Neural progenitor cell (in vitro differentiated cells): ENCODE results near the gene EPS8L1. TPM values are rescaled to one million over a fixed set of nuclear protein-coding genes. Genes with fewer than 3 reads are reported as not detected.
"Not testable (repeated sequence)": the region's sequence is repeated elsewhere in the genome, so short reads cannot be mapped to it uniquely, and the experiment has no call there.

Experiments used
- DNase-seq: peaks from one replicate; pipeline ENCODE4 v3.0.0-alpha.2; 2016; ENCODE audit warnings: low spot score
- H2AFZ ChIP-seq: fragments of 200-600 bp; sonication (generic); replicated peaks from 2 replicates; pipeline ENCODE4 v1.6.1; 2016; ENCODE audit warnings: antibody characterized with exemption
- H3F3A ChIP-seq: fragments of 200-600 bp; sonication (generic); 2 replicates; pipeline ENCODE4 v1.6.1; 2016; ENCODE audit warnings: antibody characterized with exemption, low read depth
- H3K27ac ChIP-seq: fragments of 200-600 bp; sonication (generic); 2 replicates; pipeline ENCODE4 v1.5.1; 2016; ENCODE audit warnings: mild to moderate bottlenecking
- H3K27me3 ChIP-seq: fragments of 200-600 bp; sonication (generic); 2 replicates; pipeline ENCODE4 v1.6.1; 2016; ENCODE audit warnings: mild to moderate bottlenecking, moderate library complexity
- H3K36me3 ChIP-seq: fragments of 200-600 bp; sonication (generic); 2 replicates; pipeline ENCODE4 v1.5.1; 2016
- H3K4me1 ChIP-seq: fragments of 200-600 bp; sonication (generic); 2 replicates; pipeline ENCODE4 v1.6.1; 2016; ENCODE audit warnings: mixed run types
- H3K4me2 ChIP-seq: fragments of 200-600 bp; sonication (generic); 2 replicates; pipeline ENCODE4 v1.6.1; 2016
- H3K4me3 ChIP-seq: fragments of 200-600 bp; sonication (generic); 2 replicates; pipeline ENCODE4 v1.5.1; 2016
- H3K79me2 ChIP-seq: fragments of 200-600 bp; sonication (generic); 2 replicates; pipeline ENCODE4 v1.6.1; 2016; ENCODE audit warnings: low read depth
- H3K9ac ChIP-seq: fragments of 200-600 bp; sonication (generic); 2 replicates; pipeline ENCODE4 v1.6.1; 2016
- H3K9me3 ChIP-seq: fragments of 200-600 bp; sonication (generic); 2 replicates; pipeline ENCODE4 v1.5.1; 2016; ENCODE audit warnings: low read depth
- H4K20me1 ChIP-seq: fragments of 200-600 bp; sonication (generic); 2 replicates; pipeline ENCODE4 v1.6.1; 2016; ENCODE audit warnings: low read depth
- H3K27ac Mint-ChIP-seq: 3 replicates; pipeline ENCODE4 v1.8.0; 2021; ENCODE audit warnings: mixed read lengths
- H3K27me3 Mint-ChIP-seq: 2 replicates; pipeline ENCODE4 v1.8.0; 2022; ENCODE audit warnings: low read depth, mild to moderate bottlenecking, inconsistent platforms, moderate library complexity, mixed read lengths; ENCODE audit not compliant: insufficient read depth
- H3K36me3 Mint-ChIP-seq: 3 replicates; pipeline ENCODE4 v1.8.0; 2021; ENCODE audit warnings: mixed read lengths
- H3K4me1 Mint-ChIP-seq: 3 replicates; pipeline ENCODE4 v1.8.0; 2021; ENCODE audit warnings: mixed read lengths
- H3K4me3 Mint-ChIP-seq: 3 replicates; pipeline ENCODE4 v1.8.0; 2021; ENCODE audit warnings: mild to moderate bottlenecking, moderate library complexity, mixed read lengths
- H3K9me3 Mint-ChIP-seq: 3 replicates; pipeline ENCODE4 v1.8.0; 2020; ENCODE audit warnings: mixed read lengths
- CTCF ChIP-seq: fragments of 200-600 bp; sonication (generic); IDR thresholded peaks from 2 replicates; pipeline ENCODE4 v1.5.1; 2017; ENCODE audit warnings: antibody characterized with exemption, mild to moderate bottlenecking
- EZH2 ChIP-seq: fragments of 200-600 bp; sonication (generic); IDR thresholded peaks from 2 replicates; pipeline ENCODE4 v1.6.1; 2017; ENCODE audit warnings: antibody characterized with exemption, mild to moderate bottlenecking, moderate library complexity
- EZH2phosphoT487 ChIP-seq: fragments of 200-600 bp; sonication (generic); IDR thresholded peaks from 2 replicates; pipeline ENCODE4 v1.6.1; 2017; ENCODE audit warnings: antibody characterized with exemption
- total RNA-seq: library from RNA; depleted of rRNA; stranded (reverse); fragments of >200 nt; gene quantifications from 2 replicates; pipeline ENCODE4 v1.2.3, GENCODE V29; 2015; ENCODE audit warnings: low replicate concordance

Gene EPS8L1
- total RNA-seq, 1 donor from 2014 or later = 7.0 TPM

DNA sequence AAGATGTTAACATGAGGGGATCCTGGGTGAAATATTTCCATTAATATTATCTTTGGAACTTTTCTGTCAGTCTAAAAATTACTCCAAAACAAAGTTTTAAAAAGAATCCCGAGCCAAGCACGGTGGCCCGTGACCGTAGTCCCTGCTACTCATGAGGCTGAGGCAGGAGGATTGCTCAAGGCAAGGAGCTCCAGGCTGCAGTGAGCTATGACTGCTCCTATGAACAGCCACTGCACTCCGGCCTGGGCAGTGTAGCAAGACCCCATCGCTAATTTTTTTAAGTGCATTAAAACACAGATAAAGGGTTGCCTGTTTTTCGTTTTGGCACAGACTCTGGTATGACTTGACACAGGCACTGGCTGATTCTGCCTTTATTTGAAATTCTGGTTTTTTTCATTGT is 44.5 kb upstream of the EPS8L1 start:
- Mint-ChIP-seq H3K36me3 (peaks cover 2% of the 10 kb centered on the region), H3K4me1 (no peaks in the 10 kb centered on the region), H3K4me3 (no peak overlapping the region), H3K27ac (no peak overlapping the region), H3K27me3 (peaks cover 8% of the 10 kb centered on the region), H3K9me3 (peaks cover 2% of the 10 kb centered on the region)
- Histone ChIP-seq H3K9me3 (no peaks in the 10 kb centered on the region), H4K20me1 (no peaks in the 10 kb centered on the region), H3F3A (no peaks in the 10 kb centered on the region), H3K9ac (no peak overlapping the region), H3K4me1 (no peaks in the 10 kb centered on the region), H3K4me2 (no peak overlapping the region), H3K27me3 (no peaks in the 10 kb centered on the region), H3K36me3 (no peaks in the 10 kb centered on the region), H3K4me3 (no peak overlapping the region), H2AFZ (no peak overlapping the region), H3K27ac (no peak overlapping the region), H3K79me2 (peaks cover 5% of the 10 kb centered on the region)
- DNase-seq = no peak
- TF ChIP-seq EZH2 = no peak

GRCh38 chr19:55032170-55032800 is 43.4 kb upstream of the EPS8L1 start:
- no peaks in the 10 kb centered on the region for H3K4me1 ChIP-seq
- no peak overlapping the region for H3K4me2 ChIP-seq
- no peaks in the 10 kb centered on the region for H3K4me1 Mint-ChIP-seq
- H3K4me3 ChIP-seq = no peak overlapping the region
- no peaks in the 10 kb centered on the region for H3K9me3 ChIP-seq
- no peak overlapping the region for H3K9ac ChIP-seq
- H3K36me3 ChIP-seq = no peaks in the 10 kb centered on the region
- no peaks in the 10 kb centered on the region for H4K20me1 ChIP-seq
- peaks cover 2% of the 10 kb centered on the region for H3K9me3 Mint-ChIP-seq
- H3F3A ChIP-seq = no peaks in the 10 kb centered on the region
- H3K27me3 ChIP-seq = no peaks in the 10 kb centered on the region
- H3K79me2 ChIP-seq = peaks cover 5% of the 10 kb centered on the region
- peaks cover 11% of the 10 kb centered on the region for H3K27me3 Mint-ChIP-seq
- no peak overlapping the region for H3K27ac ChIP-seq
- no peak overlapping the region for H3K4me3 Mint-ChIP-seq
- peaks cover 2% of the 10 kb centered on the region for H3K36me3 Mint-ChIP-seq
- no peak for TF ChIP-seq EZH2phosphoT487
- TF ChIP-seq EZH2 = no peak
- no peak for TF ChIP-seq CTCF
- DNase-seq = no peak
- no peak overlapping the region for H3K27ac Mint-ChIP-seq
- H2AFZ ChIP-seq = no peak overlapping the region

GRCh38 chr19:55032976-55033643 is 42.6 kb upstream of the EPS8L1 start:
- H3F3A ChIP-seq, DNase-seq, H3K27ac ChIP-seq, H3K36me3 ChIP-seq, H2AFZ ChIP-seq, H3K27ac Mint-ChIP-seq, H3K36me3 Mint-ChIP-seq, H3K9ac ChIP-seq, H3K27me3 ChIP-seq, H3K4me1 Mint-ChIP-seq, H3K4me1 ChIP-seq, H3K79me2 ChIP-seq, H3K9me3 Mint-ChIP-seq, H4K20me1 ChIP-seq, H3K9me3 ChIP-seq, H3K27me3 Mint-ChIP-seq, H3K4me3 ChIP-seq, H3K4me2 ChIP-seq: not testable (repeated sequence)
- H3K4me3 Mint-ChIP-seq = peak overlapping the region; percentile 72

DNA sequence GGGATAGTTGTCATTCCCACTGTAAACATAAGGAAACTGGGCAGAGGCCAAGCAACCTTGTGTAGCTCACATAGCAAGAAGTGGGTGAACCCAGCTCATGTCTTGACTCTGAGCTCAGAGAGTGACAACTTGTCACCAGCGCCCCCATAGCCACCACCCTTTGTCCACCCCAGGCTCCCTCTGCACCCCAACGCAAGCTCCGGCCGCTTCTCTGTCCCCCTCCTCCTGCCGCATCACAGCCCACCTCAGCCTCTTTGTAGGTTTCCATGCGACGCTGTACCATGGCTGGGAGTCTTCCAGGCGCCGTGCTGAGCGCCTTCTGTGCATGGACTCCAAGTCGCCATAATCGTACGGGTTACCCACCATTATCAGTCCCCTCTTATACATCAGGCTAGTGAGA is 40.9 kb upstream of the EPS8L1 start:
- H4K20me1 ChIP-seq = no peaks in the 10 kb centered on the region
- Mint-ChIP-seq H3K27ac (no peak overlapping the region), H3K36me3 (peaks cover 3% of the 10 kb centered on the region), H3K4me3 (no peak overlapping the region), H3K4me1 (no peaks in the 10 kb centered on the region), H3K27me3 (peaks cover 5% of the 10 kb centered on the region), H3K9me3 (peaks cover 2% of the 10 kb centered on the region)
- H3K9ac ChIP-seq = no peak overlapping the region
- H3K4me2 ChIP-seq = no peak overlapping the region
- no peak for TF ChIP-seq EZH2
- TF ChIP-seq EZH2phosphoT487 = no peak
- no peak for TF ChIP-seq CTCF
- H3K4me3 ChIP-seq = no peak overlapping the region
- no peak for DNase-seq
- H2AFZ ChIP-seq = no peak overlapping the region
- H3K36me3 ChIP-seq = no peaks in the 10 kb centered on the region
- no peaks in the 10 kb centered on the region for H3K4me1 ChIP-seq
- H3K27me3 ChIP-seq = no peaks in the 10 kb centered on the region
- H3K9me3 ChIP-seq = no peaks in the 10 kb centered on the region
- peaks cover 5% of the 10 kb centered on the region for H3K79me2 ChIP-seq
- H3F3A ChIP-seq = no peaks in the 10 kb centered on the region
- H3K27ac ChIP-seq = no peak overlapping the region
